K562 (cell line): ENCODE results near the gene TTC38.

Experiments used
- POLR2A ChIP-seq: fragments of 450-650 bp; conservative IDR thresholded peaks from 2 replicates; pipeline ENCODE4 v1.6.1; 2016
- RAD21 ChIP-seq, 2 experiments: fragments of 250-450 bp in 1 of 2; fragments of 450-650 bp in 1 of 2; sonication (Bioruptor Pico) in 1 of 2; formaldehyde crosslinking in 1 of 2; IDR thresholded peaks in 1 of 2; conservative IDR thresholded peaks in 1 of 2; 2 replicates each; pipeline versions ENCODE4 v1.4.0 to v1.8.0; 2020 to 2022; ENCODE audit warnings: mild to moderate bottlenecking in 2 of 2, moderate library complexity in 1 of 2
- RNF2 ChIP-seq: sonication (generic); IDR thresholded peaks from 2 replicates; pipeline ENCODE4 v1.6.1; 2016
- SRSF1 ChIP-seq: fragments of 200-400 bp; formaldehyde crosslinking; IDR thresholded peaks from 2 replicates; pipeline ENCODE4 v1.6.1; 2017; ENCODE audit warnings: mild to moderate bottlenecking, low read depth, low read length, moderate library complexity
- ZNF311 ChIP-seq: fragments of 250-450 bp; sonication (Bioruptor Pico); IDR thresholded peaks from 2 replicates; pipeline ENCODE4 v1.4.0; 2020; ENCODE audit warnings: mild to moderate bottlenecking, moderate library complexity
- ZNF57 ChIP-seq: fragments of 450-650 bp; formaldehyde crosslinking; IDR thresholded peaks from 2 replicates; pipeline ENCODE4 v1.4.0; 2020; ENCODE audit warnings: mild to moderate bottlenecking, moderate library complexity
- ZNF644 ChIP-seq: fragments of 200-800 bp; sonication (Bioruptor generic); IDR thresholded peaks from 2 replicates; pipeline ENCODE4 v1.6.1; 2016; ENCODE audit warnings: low read depth, missing genetic modification characterization, missing compliant biosample characterization
- TF ChIP-seq, protein P1 (sequence below): fragments of 150-350 bp; conservative IDR thresholded peaks from 2 replicates; pipeline ENCODE4 v1.6.1; 2014; ENCODE audit warnings: low read length
- TF ChIP-seq, protein P2 (sequence below), 2 experiments: fragments of 450-650 bp in 1 of 2; sonication (generic) in 1 of 2; formaldehyde crosslinking in 1 of 2; IDR thresholded peaks in 1 of 2; conservative IDR thresholded peaks in 1 of 2; 2 replicates each; pipeline versions ENCODE4 v1.6.1 to v1.8.1; 2016 to 2023; ENCODE audit warnings: mild to moderate bottlenecking in 2 of 2, moderate library complexity in 2 of 2, inconsistent platforms in 1 of 2, missing genetic modification reagents in 1 of 2
- TF ChIP-seq, protein P3 (sequence below), 3 experiments: IDR thresholded peaks in 2 of 3; conservative IDR thresholded peaks in 1 of 3; 2 replicates each; pipeline ENCODE4 v1.5.1; 2011 to 2012; ENCODE audit warnings: low read length in 3 of 3, mild to moderate bottlenecking in 3 of 3, control low read depth in 2 of 3, improper control_type of control experiment in 1 of 3, inconsistent platforms in 1 of 3, low read depth in 1 of 3, mixed read lengths in 1 of 3, moderate library complexity in 1 of 3; ENCODE audit not compliant: insufficient read depth in 2 of 3

DNA sequence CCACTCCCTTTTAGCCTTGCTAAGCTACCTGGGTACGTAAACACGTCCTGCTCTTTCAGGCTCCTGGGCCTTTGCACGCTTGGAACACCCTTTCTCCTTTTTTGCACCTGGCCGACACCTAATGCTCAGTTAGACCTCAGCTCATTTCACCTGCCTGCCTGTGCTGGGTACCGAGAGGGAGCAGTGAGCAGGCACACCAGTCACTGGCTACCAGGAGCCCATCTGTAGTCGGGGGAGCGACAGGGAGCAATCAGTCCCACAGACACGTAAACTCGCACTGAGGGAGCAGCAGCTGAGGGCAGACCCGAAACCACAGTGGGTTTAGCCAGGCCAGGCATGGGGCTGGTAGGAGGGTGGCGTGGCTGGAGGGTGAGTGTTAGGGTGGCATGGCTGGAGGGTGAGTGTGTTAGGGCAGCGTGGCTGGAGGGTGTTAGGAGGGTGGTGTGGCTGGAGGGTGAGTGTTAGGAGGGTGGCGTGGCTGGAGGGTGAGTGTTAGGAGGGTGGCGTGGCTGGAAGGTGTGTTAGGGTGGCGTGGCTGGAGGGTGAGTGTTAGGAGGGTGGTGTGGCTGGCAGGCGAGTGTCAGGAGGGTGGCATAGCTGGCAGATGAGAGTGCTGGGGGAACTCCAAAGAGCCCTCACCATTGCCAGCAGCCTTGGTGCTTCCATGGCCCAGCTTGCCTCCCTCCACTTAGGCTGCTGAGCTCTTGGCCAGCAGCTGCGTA, 22.5 kb downstream of the TTC38 start:
- TF ChIP-seq POLR2A (no peak), ZNF311 (CRISPR knock-in tag) (no peak), RNF2 (no peak), ZNF644 (tag) (no peak), SRSF1 (no peak), RAD21 (CRISPR knock-in tag; conservative IDR thresholded peaks at IDR 0.05 in 1 of 2, IDR thresholded peaks at IDR 0.05 in 1 of 2) (no peak), ZNF57 (CRISPR knock-in tag) (no peak)
- TF ChIP-seq, protein P1, sequence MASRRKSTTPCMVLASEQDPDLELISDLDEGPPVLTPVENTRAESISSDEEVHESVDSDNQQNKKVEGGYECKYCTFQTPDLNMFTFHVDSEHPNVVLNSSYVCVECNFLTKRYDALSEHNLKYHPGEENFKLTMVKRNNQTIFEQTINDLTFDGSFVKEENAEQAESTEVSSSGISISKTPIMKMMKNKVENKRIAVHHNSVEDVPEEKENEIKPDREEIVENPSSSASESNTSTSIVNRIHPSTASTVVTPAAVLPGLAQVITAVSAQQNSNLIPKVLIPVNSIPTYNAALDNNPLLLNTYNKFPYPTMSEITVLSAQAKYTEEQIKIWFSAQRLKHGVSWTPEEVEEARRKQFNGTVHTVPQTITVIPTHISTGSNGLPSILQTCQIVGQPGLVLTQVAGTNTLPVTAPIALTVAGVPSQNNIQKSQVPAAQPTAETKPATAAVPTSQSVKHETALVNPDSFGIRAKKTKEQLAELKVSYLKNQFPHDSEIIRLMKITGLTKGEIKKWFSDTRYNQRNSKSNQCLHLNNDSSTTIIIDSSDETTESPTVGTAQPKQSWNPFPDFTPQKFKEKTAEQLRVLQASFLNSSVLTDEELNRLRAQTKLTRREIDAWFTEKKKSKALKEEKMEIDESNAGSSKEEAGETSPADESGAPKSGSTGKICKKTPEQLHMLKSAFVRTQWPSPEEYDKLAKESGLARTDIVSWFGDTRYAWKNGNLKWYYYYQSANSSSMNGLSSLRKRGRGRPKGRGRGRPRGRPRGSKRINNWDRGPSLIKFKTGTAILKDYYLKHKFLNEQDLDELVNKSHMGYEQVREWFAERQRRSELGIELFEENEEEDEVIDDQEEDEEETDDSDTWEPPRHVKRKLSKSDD: no peak
- TF ChIP-seq, protein P2, sequence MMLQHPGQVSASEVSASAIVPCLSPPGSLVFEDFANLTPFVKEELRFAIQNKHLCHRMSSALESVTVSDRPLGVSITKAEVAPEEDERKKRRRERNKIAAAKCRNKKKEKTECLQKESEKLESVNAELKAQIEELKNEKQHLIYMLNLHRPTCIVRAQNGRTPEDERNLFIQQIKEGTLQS (IDR thresholded peaks at IDR 0.05): no peak
- TF ChIP-seq, protein P2 (CRISPR knock-in tag; conservative IDR thresholded peaks at IDR 0.05): no peak
- TF ChIP-seq, protein P3, sequence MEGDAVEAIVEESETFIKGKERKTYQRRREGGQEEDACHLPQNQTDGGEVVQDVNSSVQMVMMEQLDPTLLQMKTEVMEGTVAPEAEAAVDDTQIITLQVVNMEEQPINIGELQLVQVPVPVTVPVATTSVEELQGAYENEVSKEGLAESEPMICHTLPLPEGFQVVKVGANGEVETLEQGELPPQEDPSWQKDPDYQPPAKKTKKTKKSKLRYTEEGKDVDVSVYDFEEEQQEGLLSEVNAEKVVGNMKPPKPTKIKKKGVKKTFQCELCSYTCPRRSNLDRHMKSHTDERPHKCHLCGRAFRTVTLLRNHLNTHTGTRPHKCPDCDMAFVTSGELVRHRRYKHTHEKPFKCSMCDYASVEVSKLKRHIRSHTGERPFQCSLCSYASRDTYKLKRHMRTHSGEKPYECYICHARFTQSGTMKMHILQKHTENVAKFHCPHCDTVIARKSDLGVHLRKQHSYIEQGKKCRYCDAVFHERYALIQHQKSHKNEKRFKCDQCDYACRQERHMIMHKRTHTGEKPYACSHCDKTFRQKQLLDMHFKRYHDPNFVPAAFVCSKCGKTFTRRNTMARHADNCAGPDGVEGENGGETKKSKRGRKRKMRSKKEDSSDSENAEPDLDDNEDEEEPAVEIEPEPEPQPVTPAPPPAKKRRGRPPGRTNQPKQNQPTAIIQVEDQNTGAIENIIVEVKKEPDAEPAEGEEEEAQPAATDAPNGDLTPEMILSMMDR (IDR thresholded peaks at IDR 0.05 in 2 of 3, conservative IDR thresholded peaks at IDR 0.05 in 1 of 3; ENCODE audit: insufficient read depth in 2 of 3, low read depth in 1 of 3, low read length in 3 of 3): no peak
